Measurements from ENCODE around the gene MACROH2A1.

GRCh38 chr5:135387629-135387960 lies 11.4 kb downstream of the MACROH2A1 start:
- TF ChIP-seq CTCF (IDR thresholded peaks at IDR 0.05) (no peak), POLR2AphosphoS5 (IDR thresholded peaks at IDR 0.05; ENCODE audit: insufficient read depth in 1 of 2, low read depth in 1 of 2) (no peak), POLR2A (IDR thresholded peaks at IDR 0.05) (no peak)

Measured in vagina (tissue), 2 donors.